ENCODE data around the gene DMD.

The DMD gene

DNA sequence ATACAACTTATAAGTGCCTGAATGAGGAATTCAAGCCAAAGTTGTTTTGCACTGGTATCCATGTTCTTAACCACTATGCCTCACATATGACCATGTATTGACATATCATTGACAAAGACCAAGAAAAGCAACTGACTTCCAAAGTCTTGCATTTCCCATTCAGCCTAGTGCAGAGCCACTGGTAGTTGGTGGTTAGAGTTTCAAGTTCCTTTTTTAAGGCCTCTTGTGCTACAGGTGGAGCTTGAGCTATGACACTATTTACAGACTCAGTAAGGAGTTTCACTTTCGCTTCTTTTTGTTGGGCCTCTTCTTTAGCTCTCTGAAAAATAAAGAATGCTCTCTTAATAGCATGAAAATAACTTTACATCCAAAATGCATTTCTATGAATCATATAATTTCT is 763.0 kb downstream of the DMD start:
- Mint-ChIP-seq H3K4me1 (peaks cover 33% of the 10 kb centered on the region), H3K9me3 (peaks cover 8% of the 10 kb centered on the region), H3K4me3 (no peak overlapping the region), H3K27ac (peak overlapping the region; percentile 86), H3K36me3 (peaks cover 5% of the 10 kb centered on the region), H3K27me3 (no peaks in the 10 kb centered on the region)
- CTCF ChIA-PET, result no interaction called here
- DNase-seq, result peak; percentile 29

DNA sequence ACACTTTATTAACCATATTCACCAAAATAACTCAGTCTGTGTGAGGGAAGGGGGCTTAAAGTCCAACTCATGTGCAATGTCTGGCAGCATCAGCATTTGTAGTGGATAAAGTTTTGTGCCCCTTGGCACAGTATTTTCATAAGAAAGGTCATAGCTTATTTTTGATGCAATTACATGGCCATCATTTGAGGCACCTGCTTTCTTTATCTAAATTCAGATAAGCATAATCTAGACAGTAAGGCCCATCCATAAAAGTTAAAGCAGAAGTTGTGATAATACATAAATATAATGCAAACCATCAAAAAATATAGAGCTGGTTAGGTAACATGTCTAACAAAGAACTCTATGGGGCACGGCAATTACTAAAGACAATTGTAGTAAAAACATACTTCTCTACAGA is 763.7 kb downstream of the DMD start:
- Mint-ChIP-seq H3K9me3 (peaks cover 8% of the 10 kb centered on the region), H3K27ac (no peak overlapping the region), H3K4me3 (no peak overlapping the region), H3K4me1 (peaks cover 33% of the 10 kb centered on the region), H3K36me3 (peaks cover 5% of the 10 kb centered on the region), H3K27me3 (no peaks in the 10 kb centered on the region)
- no peak for DNase-seq
- CTCF ChIA-PET, result no interaction called here

DNA sequence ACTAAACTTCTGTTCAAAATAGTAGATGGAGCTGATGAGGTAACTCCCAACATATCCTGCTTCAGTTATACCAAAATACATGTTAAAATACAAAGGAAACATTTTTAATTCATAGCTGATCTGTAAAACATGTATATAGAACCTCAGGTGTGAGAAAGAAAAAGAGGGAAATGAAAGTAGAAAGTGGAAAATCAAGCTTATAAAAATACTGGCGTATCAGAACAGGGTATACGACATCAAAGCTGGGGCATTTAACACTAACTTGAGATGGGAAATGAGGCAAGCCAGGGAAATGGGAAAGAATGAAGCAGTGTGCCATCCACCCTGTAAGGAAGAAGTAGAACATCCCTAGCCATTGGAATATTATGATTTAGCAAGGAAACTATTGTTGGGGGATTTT is 767.5 kb downstream of the DMD start:
- DNase-seq, result no peak
- H3K4me3 Mint-ChIP-seq, result no peak overlapping the region
- H3K9me3 Mint-ChIP-seq, result peaks cover 4% of the 10 kb centered on the region
- no peaks in the 10 kb centered on the region for H3K36me3 Mint-ChIP-seq
- no peaks in the 10 kb centered on the region for H3K27me3 Mint-ChIP-seq
- CTCF ChIA-PET, result no interaction called here
- peaks cover 24% of the 10 kb centered on the region for H3K4me1 Mint-ChIP-seq
- H3K27ac Mint-ChIP-seq, result peak overlapping the region; percentile 46

DNA sequence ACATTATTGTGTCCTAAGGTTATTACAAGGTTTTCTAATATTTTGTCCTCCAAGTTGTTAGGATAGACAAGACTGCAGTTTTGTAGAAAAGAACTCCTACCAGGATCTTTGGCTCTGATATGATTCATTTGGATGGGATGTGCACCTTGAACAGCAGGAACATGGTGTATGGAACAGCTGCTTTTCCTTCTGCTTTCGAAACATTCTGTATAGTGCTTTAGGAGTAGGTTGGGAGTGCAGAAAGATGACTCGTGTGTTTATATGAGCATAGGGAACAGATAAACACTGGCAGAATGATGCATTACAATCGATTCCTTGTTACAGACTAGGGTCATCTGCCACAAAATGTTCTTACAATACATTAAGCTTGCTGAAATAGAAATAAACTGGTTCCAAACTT is 790.1 kb downstream of the DMD start:
- CTCF ChIA-PET, result interaction anchor here (0.8 kb wide), 1 partner anchor 599 kb away, joined by 3 read pairs; no protein-coding TSS in a partner anchor
- no peak for DNase-seq
- Mint-ChIP-seq H3K36me3 (no peaks in the 10 kb centered on the region), H3K27ac (no peak overlapping the region), H3K27me3 (no peaks in the 10 kb centered on the region), H3K9me3 (no peaks in the 10 kb centered on the region), H3K4me3 (no peak overlapping the region), H3K4me1 (no peaks in the 10 kb centered on the region)

DNA sequence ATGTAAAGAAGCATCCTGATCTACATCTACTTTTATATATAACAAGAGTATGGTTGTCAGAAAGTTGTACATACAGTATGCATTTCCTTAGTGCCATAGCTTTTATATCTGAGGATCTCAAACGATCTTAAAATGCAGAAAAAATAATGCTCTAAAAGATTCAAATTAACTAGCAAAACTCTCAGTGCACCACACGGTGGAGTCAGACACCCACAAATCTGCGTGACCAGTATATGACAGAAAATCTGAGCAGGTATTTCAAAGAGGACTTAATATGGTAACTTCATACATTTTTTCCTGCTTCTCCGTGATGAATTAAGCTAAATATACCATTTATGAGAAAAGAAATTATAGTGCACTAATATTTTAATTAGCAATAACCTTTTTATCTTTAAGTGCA is 803.0 kb downstream of the DMD start:
- no peaks in the 10 kb centered on the region for H3K36me3 Mint-ChIP-seq
- H3K4me1 Mint-ChIP-seq, result no peaks in the 10 kb centered on the region
- H3K27me3 Mint-ChIP-seq, result no peaks in the 10 kb centered on the region
- no peaks in the 10 kb centered on the region for H3K9me3 Mint-ChIP-seq
- CTCF ChIA-PET, result no interaction called here
- no peak overlapping the region for H3K4me3 Mint-ChIP-seq
- H3K27ac Mint-ChIP-seq, result no peak overlapping the region
- peak; percentile 39 for DNase-seq

DNA sequence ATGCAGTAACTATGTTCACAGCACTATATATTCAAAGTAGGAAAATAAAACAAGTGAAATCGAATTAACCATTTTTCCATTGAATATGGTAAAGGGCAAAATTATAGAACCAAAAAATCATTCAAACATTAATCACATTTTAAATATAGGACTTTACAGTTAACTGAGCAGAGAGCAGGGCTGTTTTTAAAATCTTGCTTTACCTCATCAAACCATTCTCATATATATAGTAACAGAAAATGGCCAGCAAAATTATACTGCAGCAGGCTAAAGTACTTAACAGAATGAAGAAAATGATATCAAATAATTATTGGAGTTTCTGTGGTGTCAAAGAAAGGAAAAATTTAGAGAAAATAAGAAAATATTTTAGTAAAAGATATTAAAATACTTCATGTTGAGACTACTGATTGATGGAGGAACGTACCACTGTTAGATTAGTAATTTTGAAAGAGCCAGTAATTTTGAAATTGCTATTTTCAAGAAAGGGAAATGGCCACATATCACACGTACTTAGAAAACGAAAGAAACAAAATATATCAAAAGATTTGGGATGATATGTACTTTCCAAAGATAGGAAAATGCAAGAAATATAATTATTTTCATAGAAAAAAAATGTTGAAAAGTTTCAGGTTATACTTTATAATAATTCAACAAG is 813.7 kb downstream of the DMD start:
- DNase-seq, result no peak
- H3K9me3 Mint-ChIP-seq, result no peaks in the 10 kb centered on the region
- no peaks in the 10 kb centered on the region for H3K27me3 Mint-ChIP-seq
- H3K27ac Mint-ChIP-seq, result no peak overlapping the region
- H3K4me3 Mint-ChIP-seq, result no peak overlapping the region
- CTCF ChIA-PET, result no interaction called here
- no peaks in the 10 kb centered on the region for H3K4me1 Mint-ChIP-seq
- no peaks in the 10 kb centered on the region for H3K36me3 Mint-ChIP-seq

DNA sequence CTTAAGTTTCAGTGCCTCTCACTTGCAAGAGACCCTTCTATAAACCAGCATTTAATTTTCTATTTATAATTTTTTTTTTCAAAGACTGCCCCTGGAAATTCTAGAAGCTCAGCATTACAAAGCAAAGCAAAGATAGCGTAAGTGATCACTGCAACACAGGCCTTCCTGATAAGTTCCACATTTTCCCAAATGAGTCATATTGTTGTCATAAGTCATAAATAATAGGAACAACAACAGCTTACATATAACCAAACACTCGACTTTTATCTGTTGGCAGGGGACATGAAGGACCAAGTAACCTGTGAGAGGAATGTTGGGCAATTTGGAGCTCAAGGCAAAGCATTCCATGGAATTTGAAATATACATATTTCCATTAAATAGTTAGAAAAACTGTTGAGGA is 815.5 kb downstream of the DMD start:
- no peaks in the 10 kb centered on the region for H3K4me1 Mint-ChIP-seq
- H3K9me3 Mint-ChIP-seq, result no peaks in the 10 kb centered on the region
- no peaks in the 10 kb centered on the region for H3K36me3 Mint-ChIP-seq
- no peaks in the 10 kb centered on the region for H3K27me3 Mint-ChIP-seq
- CTCF ChIA-PET, result no interaction called here
- H3K4me3 Mint-ChIP-seq, result no peak overlapping the region
- no peak for DNase-seq
- no peak overlapping the region for H3K27ac Mint-ChIP-seq

DNA sequence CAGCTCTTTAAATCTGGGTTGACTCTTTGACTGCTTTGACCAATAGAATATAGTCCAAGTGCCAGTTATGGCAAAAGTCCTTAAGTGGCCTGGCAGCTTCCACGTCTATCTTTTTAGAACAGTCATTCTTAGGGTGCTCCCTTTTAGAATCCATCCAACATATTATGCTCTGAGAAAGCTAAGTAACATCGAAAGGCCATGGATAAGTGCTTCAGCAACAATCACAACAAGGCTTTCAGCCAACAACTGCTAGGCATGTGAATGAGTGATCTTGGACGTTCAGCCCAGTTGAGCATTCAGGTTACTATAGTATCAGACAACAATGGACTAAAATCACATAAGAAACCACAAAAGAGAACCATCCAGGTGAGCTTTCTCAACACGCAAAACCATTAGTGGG is 818.7 kb downstream of the DMD start:
- Mint-ChIP-seq H3K4me3 (no peak overlapping the region), H3K9me3 (no peaks in the 10 kb centered on the region), H3K36me3 (no peaks in the 10 kb centered on the region), H3K4me1 (no peaks in the 10 kb centered on the region), H3K27me3 (no peaks in the 10 kb centered on the region), H3K27ac (no peak overlapping the region)
- CTCF ChIA-PET, result no interaction called here
- no peak for DNase-seq

DNA sequence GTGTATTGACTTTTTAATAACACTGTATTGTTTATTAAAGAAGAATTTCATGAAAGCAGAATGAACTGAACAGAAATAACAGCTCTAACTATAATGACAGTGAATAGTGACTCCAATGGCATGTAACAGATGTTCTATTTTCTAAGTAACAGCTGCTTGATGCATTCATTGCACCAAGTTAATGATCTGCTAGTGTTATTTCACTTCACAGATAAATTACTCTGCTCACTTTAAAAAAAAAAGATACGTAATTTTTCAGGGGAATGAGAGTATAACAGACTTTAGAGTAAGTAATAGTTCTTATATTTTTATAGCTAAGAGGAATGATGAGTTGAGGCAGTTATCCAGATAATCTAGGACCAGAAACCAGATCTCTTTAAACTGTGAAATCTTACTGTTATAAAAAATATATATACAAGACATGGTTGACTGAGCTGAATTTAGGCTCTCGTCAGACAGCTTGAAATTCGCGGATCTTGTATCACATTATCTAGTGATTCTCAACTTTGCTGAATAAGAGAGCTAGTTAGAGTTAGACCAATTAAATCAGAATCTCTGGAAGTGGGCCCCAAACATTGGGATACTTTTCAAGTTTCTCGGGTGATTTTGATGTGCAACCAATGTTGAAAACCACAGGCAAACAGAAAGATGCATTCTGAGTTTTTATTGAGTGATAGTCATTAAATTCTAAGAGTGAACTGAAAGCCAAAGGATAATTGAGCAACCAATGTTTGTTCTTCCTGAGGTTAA is 840.7 kb downstream of the DMD start:
- Mint-ChIP-seq H3K4me1 (no peaks in the 10 kb centered on the region), H3K36me3 (no peaks in the 10 kb centered on the region), H3K9me3 (no peaks in the 10 kb centered on the region), H3K27ac (no peak overlapping the region), H3K4me3 (no peak overlapping the region), H3K27me3 (no peaks in the 10 kb centered on the region)
- no peak for DNase-seq
- CTCF ChIA-PET, result no interaction called here

DNA sequence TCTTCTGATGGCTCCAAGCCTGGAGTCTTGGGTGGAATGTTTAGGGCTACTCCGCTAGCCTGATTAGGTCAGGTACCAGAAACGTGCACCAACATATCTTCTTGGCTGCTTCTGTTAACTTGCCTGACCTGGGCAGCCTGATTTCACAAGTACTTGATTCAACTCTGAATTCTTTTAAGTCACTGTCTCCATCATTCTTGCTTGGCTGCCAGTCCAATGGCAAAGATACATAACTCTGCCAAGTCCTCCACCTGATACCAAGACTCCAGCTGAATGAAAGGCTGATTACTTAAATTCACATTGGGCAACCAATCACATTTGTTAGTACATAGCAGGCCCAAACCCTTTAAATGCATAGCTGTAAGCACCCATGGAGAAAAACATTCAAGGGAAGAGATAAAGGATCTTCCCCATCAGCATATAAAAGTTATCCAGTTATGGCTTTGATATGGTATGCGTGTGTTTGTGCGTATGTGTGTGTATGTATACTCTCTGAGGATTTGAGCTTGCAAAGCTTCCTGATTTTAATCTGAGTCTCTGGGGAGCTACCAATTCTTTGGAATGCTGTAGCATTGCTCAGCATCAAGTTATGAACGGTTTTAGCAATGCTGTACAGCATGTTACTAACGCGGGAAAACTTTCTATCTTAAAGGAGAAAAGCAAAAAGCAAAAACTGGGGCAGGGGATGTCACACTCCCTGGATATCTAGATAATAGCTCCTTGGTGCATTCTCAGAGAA is 917.2 kb downstream of the DMD start:
- H3K27ac Mint-ChIP-seq, result no peak overlapping the region
- H3K27me3 Mint-ChIP-seq, result no peaks in the 10 kb centered on the region
- H3K4me3 Mint-ChIP-seq, result no peak overlapping the region
- H3K4me1 Mint-ChIP-seq, result no peaks in the 10 kb centered on the region
- H3K9me3 Mint-ChIP-seq, result peaks cover 2% of the 10 kb centered on the region
- CTCF ChIA-PET, result no interaction called here
- H3K36me3 Mint-ChIP-seq, result no peaks in the 10 kb centered on the region
- DNase-seq, result no peak

DNA sequence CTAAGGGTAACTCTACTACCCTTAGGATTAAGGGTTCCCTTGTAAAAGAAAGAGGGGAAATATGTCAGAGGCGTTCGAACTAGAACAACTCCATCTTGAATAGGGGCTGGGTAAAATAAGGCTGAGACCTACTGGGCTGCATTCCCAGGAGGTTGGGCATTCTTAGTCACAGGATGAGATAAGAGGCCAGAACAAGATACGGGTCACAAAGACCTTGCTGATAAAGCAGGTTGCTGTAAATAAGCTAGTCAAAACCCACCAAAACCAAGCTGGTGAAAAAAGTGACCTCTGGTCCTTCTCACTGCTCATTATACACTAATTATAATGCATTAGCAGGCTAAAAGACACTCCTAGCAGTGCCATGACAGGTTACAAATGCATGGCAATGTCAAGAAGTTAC is 922.0 kb downstream of the DMD start:
- H3K27ac Mint-ChIP-seq, result no peak overlapping the region
- H3K4me3 Mint-ChIP-seq, result no peak overlapping the region
- H3K27me3 Mint-ChIP-seq, result no peaks in the 10 kb centered on the region
- no peak for DNase-seq
- H3K36me3 Mint-ChIP-seq, result no peaks in the 10 kb centered on the region
- no peaks in the 10 kb centered on the region for H3K4me1 Mint-ChIP-seq
- CTCF ChIA-PET, result no interaction called here
- peaks cover 3% of the 10 kb centered on the region for H3K9me3 Mint-ChIP-seq

DNA sequence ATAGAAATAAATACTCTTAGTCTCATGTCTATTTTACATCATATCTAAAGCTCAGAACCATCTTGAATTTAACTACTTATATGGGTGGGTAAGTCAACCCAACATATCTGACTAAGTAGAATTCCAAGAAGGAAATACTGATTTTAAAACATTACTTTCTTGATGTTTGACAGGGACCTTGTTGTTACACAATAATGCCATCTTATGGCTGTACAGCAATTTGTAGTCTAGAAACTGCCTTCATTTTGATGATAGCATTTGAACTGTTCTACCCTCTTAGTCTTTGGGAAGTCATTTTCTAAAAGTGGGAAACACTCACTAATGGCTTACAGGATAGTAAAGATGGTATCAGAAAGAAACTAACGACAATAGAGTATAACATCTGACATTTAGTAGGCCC is 929.5 kb downstream of the DMD start:
- Mint-ChIP-seq H3K27me3 (no peaks in the 10 kb centered on the region), H3K36me3 (no peaks in the 10 kb centered on the region), H3K4me3 (no peak overlapping the region), H3K9me3 (peaks cover 6% of the 10 kb centered on the region), H3K4me1 (no peaks in the 10 kb centered on the region), H3K27ac (no peak overlapping the region)
- CTCF ChIA-PET, result no interaction called here
- no peak for DNase-seq

DNA sequence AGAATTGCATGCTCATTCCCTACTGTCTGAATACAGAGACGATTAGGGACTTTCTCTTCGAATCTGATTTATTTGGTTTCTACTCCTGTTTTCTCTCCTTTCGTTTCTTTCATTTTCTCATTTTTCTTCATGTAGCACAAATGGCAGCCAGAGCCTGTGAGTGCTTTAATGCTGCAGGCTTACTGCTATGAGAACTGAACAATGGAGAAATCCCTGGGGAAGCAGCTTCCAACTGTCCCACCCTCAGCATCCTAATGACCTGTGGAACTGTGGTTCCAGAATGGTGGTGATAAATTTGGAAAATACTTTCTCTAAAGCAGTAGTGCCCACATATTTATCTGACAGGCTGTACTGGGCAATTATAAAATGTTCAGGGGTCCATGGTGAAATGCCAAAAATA is 930.4 kb downstream of the DMD start:
- DNase-seq, result no peak
- Mint-ChIP-seq H3K27ac (no peak overlapping the region), H3K4me3 (no peak overlapping the region), H3K9me3 (peaks cover 4% of the 10 kb centered on the region), H3K4me1 (no peaks in the 10 kb centered on the region), H3K27me3 (no peaks in the 10 kb centered on the region), H3K36me3 (no peaks in the 10 kb centered on the region)
- CTCF ChIA-PET, result no interaction called here

DNA sequence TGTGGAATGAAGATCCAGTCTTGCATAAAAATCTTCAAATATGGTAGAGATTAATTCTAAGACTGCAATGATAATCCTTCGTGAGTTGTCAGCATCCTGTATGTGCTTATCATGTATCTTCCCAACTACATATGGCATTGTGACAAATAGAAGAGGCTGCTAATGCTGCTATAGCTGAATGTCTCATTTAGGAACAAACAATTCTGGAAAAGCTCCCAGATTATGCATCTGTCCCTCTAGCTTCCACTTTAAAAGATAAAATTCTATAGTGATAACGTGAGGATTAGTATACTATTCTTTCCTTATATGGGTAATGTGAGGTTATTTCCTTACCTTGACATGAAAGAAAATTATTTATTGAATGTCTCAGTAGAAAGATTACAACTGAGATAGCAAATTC is 930.9 kb downstream of the DMD start:
- Mint-ChIP-seq H3K36me3 (no peaks in the 10 kb centered on the region), H3K4me3 (no peak overlapping the region), H3K4me1 (no peaks in the 10 kb centered on the region), H3K27ac (no peak overlapping the region), H3K27me3 (no peaks in the 10 kb centered on the region), H3K9me3 (peaks cover 4% of the 10 kb centered on the region)
- no peak for DNase-seq
- CTCF ChIA-PET, result no interaction called here

DNA sequence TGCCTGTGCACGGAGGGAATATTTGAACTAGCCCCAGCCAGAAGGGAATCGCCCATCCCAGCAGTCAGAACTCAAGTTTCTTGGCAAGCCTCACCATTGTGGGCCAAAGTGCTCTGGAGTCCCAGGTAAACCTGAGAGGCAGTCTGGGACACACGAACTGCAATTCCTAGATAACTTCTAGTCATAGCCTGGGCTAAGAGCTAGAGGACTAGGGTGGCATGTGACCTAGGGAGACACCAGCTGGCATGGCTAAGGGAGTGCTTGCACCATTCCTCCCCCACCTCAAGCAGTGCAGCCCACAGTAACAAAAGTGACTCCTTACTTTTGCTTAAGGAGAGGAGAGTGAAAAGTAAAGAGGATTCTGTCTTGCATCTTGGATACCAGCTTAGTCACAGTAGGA is 935.2 kb downstream of the DMD start:
- H3K4me3 Mint-ChIP-seq, result no peak overlapping the region
- H3K9me3 Mint-ChIP-seq, result peaks cover 4% of the 10 kb centered on the region
- H3K36me3 Mint-ChIP-seq, result no peaks in the 10 kb centered on the region
- H3K27me3 Mint-ChIP-seq, result no peaks in the 10 kb centered on the region
- no peak for DNase-seq
- no peaks in the 10 kb centered on the region for H3K4me1 Mint-ChIP-seq
- CTCF ChIA-PET, result no interaction called here
- H3K27ac Mint-ChIP-seq, result no peak overlapping the region

Measured in activated naive CD4-positive, alpha-beta T cell treated with anti-CD3 and anti-CD28 coated beads, Interleukin-2, amount 10 ng/mL, durations not matched to agents 7 days and 5 days (primary cell).